ENCODE results near the gene RPS6KA1. TPM values are rescaled to one million over a fixed set of nuclear protein-coding genes. Genes with fewer than 3 reads are reported as not detected.

Gene RPS6KA1
- total RNA-seq, 2 donors from 2014 or later, result 41.3 TPM

GRCh38 chr1:26558685-26559048 lies 29.1 kb downstream of the RPS6KA1 start:
- Mint-ChIP-seq H3K9me3 (no peaks in the 10 kb centered on the region), H3K4me3 (no peak overlapping the region), H3K36me3 (ENCODE audit: low read depth) (peaks cover 54% of the 10 kb centered on the region), H3K27me3 (ENCODE audit: insufficient read depth) (no peaks in the 10 kb centered on the region), H3K4me1 (no peaks in the 10 kb centered on the region), H3K27ac (no peak overlapping the region)
- no peak overlapping the region for H3K27ac ChIP-seq (ENCODE audit: low read depth, low read length)
- no peak overlapping the region for H3K4me3 ChIP-seq (ENCODE audit: low read length)
- H3K9me3 ChIP-seq (ENCODE audit: control insufficient read depth, low read length), result no peaks in the 10 kb centered on the region
- no peak for TF ChIP-seq CTCF (conservative IDR thresholded peaks at IDR 0.05)
- H3K9ac ChIP-seq (ENCODE audit: extremely low read depth, low read length, poor library complexity, severe bottlenecking), result no peak overlapping the region
- H3K27me3 ChIP-seq (ENCODE audit: control insufficient read depth, insufficient read depth, low read length, poor library complexity, severe bottlenecking), result no peaks in the 10 kb centered on the region
- DNase-seq, result no peak
- H3K36me3 ChIP-seq (ENCODE audit: control insufficient read depth, insufficient read depth, low read length), result peaks cover 38% of the 10 kb centered on the region
- WGBS, 2 experiments (ENCODE audit: insufficient coverage in 1 of 2, insufficient read length in 1 of 2), result 92 to 100% methylated on average over 4 to 13 of the region's 13 CpGs
- H3K4me1 ChIP-seq (ENCODE audit: control insufficient read depth, insufficient read depth, low read length), result no peaks in the 10 kb centered on the region

GRCh38 chr1:26560403-26560780 lies 30.8 kb downstream of the RPS6KA1 start:
- no peaks in the 10 kb centered on the region for H3K9me3 ChIP-seq (ENCODE audit: control insufficient read depth, low read length)
- WGBS, 2 experiments (ENCODE audit: insufficient coverage in 1 of 2, insufficient read length in 1 of 2), result 90 to 100% methylated on average over 2 to 3 of the region's 3 CpGs
- TF ChIP-seq CTCF (conservative IDR thresholded peaks at IDR 0.05), result no peak
- no peaks in the 10 kb centered on the region for H3K4me1 ChIP-seq (ENCODE audit: control insufficient read depth, insufficient read depth, low read length)
- Mint-ChIP-seq H3K27ac (no peak overlapping the region), H3K27me3 (ENCODE audit: insufficient read depth) (no peaks in the 10 kb centered on the region), H3K4me3 (no peak overlapping the region), H3K9me3 (no peaks in the 10 kb centered on the region), H3K36me3 (ENCODE audit: low read depth) (peaks cover 58% of the 10 kb centered on the region), H3K4me1 (no peaks in the 10 kb centered on the region)
- no peak for DNase-seq
- H3K27me3 ChIP-seq (ENCODE audit: control insufficient read depth, insufficient read depth, low read length, poor library complexity, severe bottlenecking), result no peaks in the 10 kb centered on the region
- no peak overlapping the region for H3K4me3 ChIP-seq (ENCODE audit: low read length)
- H3K9ac ChIP-seq (ENCODE audit: extremely low read depth, low read length, poor library complexity, severe bottlenecking), result no peak overlapping the region
- peaks cover 31% of the 10 kb centered on the region for H3K36me3 ChIP-seq (ENCODE audit: control insufficient read depth, insufficient read depth, low read length)
- no peak overlapping the region for H3K27ac ChIP-seq (ENCODE audit: low read depth, low read length)

- no peak overlapping the region for H3K9ac ChIP-seq (ENCODE audit: extremely low read depth, low read length, poor library complexity, severe bottlenecking)
- H3K27me3 ChIP-seq (ENCODE audit: control insufficient read depth, insufficient read depth, low read length, poor library complexity, severe bottlenecking), result no peaks in the 10 kb centered on the region
- H3K4me3 ChIP-seq (ENCODE audit: low read length), result no peak overlapping the region
- WGBS, 2 experiments (ENCODE audit: insufficient coverage in 1 of 2, insufficient read length in 1 of 2), result 79 to 89% methylated on average over 3 to 4 of the region's 4 CpGs
- H3K27ac ChIP-seq (ENCODE audit: low read depth, low read length), result no peak overlapping the region
- Mint-ChIP-seq H3K9me3 (no peaks in the 10 kb centered on the region), H3K36me3 (ENCODE audit: low read depth) (peaks cover 59% of the 10 kb centered on the region), H3K27ac (no peak overlapping the region), H3K27me3 (ENCODE audit: insufficient read depth) (no peaks in the 10 kb centered on the region), H3K4me1 (no peaks in the 10 kb centered on the region), H3K4me3 (no peak overlapping the region)
- no peak for DNase-seq
- peaks cover 4% of the 10 kb centered on the region for H3K9me3 ChIP-seq (ENCODE audit: control insufficient read depth, low read length)
- H3K36me3 ChIP-seq (ENCODE audit: control insufficient read depth, insufficient read depth, low read length), result peaks cover 35% of the 10 kb centered on the region
- no peaks in the 10 kb centered on the region for H3K4me1 ChIP-seq (ENCODE audit: control insufficient read depth, insufficient read depth, low read length)
- no peak for TF ChIP-seq CTCF (conservative IDR thresholded peaks at IDR 0.05)
Observed at GRCh38 chr1:26570287-26570686, 40.7 kb downstream of the RPS6KA1 start.

Measured in endodermal cell (in vitro differentiated cells).